CD14-positive monocyte (primary cell): ENCODE measurements around the gene CAMKK1. TPM values are rescaled to one million over a fixed set of nuclear protein-coding genes. Genes with fewer than 3 reads are reported as not detected.
A peak's percentile ranks its signal among the peaks of the same experiment; 100 is the strongest.

Experiments used
- DNase-seq, 3 donors: peaks; one replicate each; pipeline ENCODE4 v3.0.0-alpha.2; 2011 to 2022
- H2AFZ ChIP-seq: 2 replicates; pipeline ENCODE4 v1.6.0; 2012; ENCODE audit warnings: mild to moderate bottlenecking, low read depth, low read length, inconsistent platforms; ENCODE audit not compliant: insufficient read depth, poor library complexity, severe bottlenecking
- H3K27ac ChIP-seq, 2 donors: 1 replicate in 1 of 2; 2 replicates in 1 of 2; pipeline ENCODE4 v1.5.1; 2012 to 2013; ENCODE audit warnings: low read length in 2 of 2, control low read depth in 1 of 2, inconsistent platforms in 1 of 2, low read depth in 1 of 2, mild to moderate bottlenecking in 1 of 2
- H3K27me3 ChIP-seq, 2 donors: one replicate each; pipeline versions ENCODE4 v1.6.0 to v1.6.1; 2011 to 2013; ENCODE audit warnings: low read length in 2 of 2; ENCODE audit not compliant: control insufficient read depth in 2 of 2, insufficient read depth in 2 of 2
- H3K36me3 ChIP-seq, 2 donors: replicated peaks in 1 of 2; 1 replicate in 1 of 2; 2 replicates in 1 of 2; pipeline versions ENCODE4 v1.5.1 to v1.6.1; 2012 to 2013; ENCODE audit warnings: low read length in 2 of 2, control low read depth in 1 of 2, inconsistent platforms in 1 of 2, mild to moderate bottlenecking in 1 of 2; ENCODE audit not compliant: insufficient read depth in 2 of 2, control insufficient read depth in 1 of 2
- H3K4me1 ChIP-seq, 2 donors: 1 replicate in 1 of 2; 2 replicates in 1 of 2; pipeline versions ENCODE4 v1.5.1 to v1.6.1; 2012 to 2013; ENCODE audit warnings: low read length in 2 of 2, control low read depth in 1 of 2, inconsistent platforms in 1 of 2, mild to moderate bottlenecking in 1 of 2, moderate library complexity in 1 of 2; ENCODE audit not compliant: insufficient read depth in 2 of 2, control insufficient read depth in 1 of 2
- H3K4me2 ChIP-seq: replicated peaks from 2 replicates; pipeline ENCODE3; 2012; ENCODE audit warnings: low read length, moderate library complexity, mild to moderate bottlenecking; ENCODE audit not compliant: poor library complexity, severe bottlenecking; ENCODE audit errors: extremely low read depth
- H3K4me3 ChIP-seq, 3 experiments: fragments of 200-600 bp in 1 of 3; sonication (generic) in 1 of 3; replicated peaks in 1 of 3; 1 replicate in 2 of 3; 2 replicates in 1 of 3; pipeline ENCODE4 v1.5.1; 2011 to 2013; ENCODE audit warnings: low read length in 3 of 3, mild to moderate bottlenecking in 3 of 3, control low read depth in 2 of 3, low read depth in 2 of 3, inconsistent platforms in 1 of 3, moderate library complexity in 1 of 3
- H3K79me2 ChIP-seq: 2 replicates; pipeline ENCODE4 v1.6.0; 2012; ENCODE audit warnings: mild to moderate bottlenecking, control low read depth, inconsistent platforms, low read length, moderate library complexity; ENCODE audit not compliant: insufficient read depth
- H3K9ac ChIP-seq: 2 replicates; pipeline ENCODE4 v1.6.0; 2017; ENCODE audit warnings: low read length, mild to moderate bottlenecking; ENCODE audit not compliant: insufficient read depth, poor library complexity, severe bottlenecking
- H3K9me3 ChIP-seq, 2 donors: replicated peaks in 1 of 2; 1 replicate in 1 of 2; 2 replicates in 1 of 2; pipeline versions ENCODE4 v1.5.1 to v1.6.1; 2012 to 2013; ENCODE audit warnings: low read length in 2 of 2, control low read depth in 1 of 2; ENCODE audit not compliant: control insufficient read depth in 1 of 2, insufficient read depth in 1 of 2
- H4K20me1 ChIP-seq: 2 replicates; pipeline ENCODE4 v1.6.0; 2012; ENCODE audit warnings: mild to moderate bottlenecking, low read length, control low read depth, moderate library complexity; ENCODE audit not compliant: insufficient read depth
- H3K27ac Mint-ChIP-seq, 7 donors: one replicate each; pipeline ENCODE4 v1.8.0; 2020; ENCODE audit warnings: mild to moderate bottlenecking in 7 of 7, mixed read lengths in 7 of 7, moderate library complexity in 6 of 7, inconsistent platforms in 2 of 7
- H3K27me3 Mint-ChIP-seq, 3 donors: one replicate each; pipeline ENCODE4 v1.8.0; 2021 to 2022; ENCODE audit warnings: low read depth in 3 of 3, mild to moderate bottlenecking in 3 of 3, mixed read lengths in 3 of 3, moderate library complexity in 3 of 3, inconsistent platforms in 1 of 3
- H3K36me3 Mint-ChIP-seq, 2 donors: one replicate each; pipeline ENCODE4 v1.8.0; 2020; ENCODE audit warnings: mixed read lengths in 2 of 2, inconsistent platforms in 1 of 2, mild to moderate bottlenecking in 1 of 2
- H3K4me1 Mint-ChIP-seq: one replicate; pipeline ENCODE4 v1.8.0; 2020; ENCODE audit warnings: mild to moderate bottlenecking, mixed read lengths
- H3K4me3 Mint-ChIP-seq, 2 donors: one replicate each; pipeline ENCODE4 v1.8.0; 2020; ENCODE audit warnings: mild to moderate bottlenecking in 2 of 2, mixed read lengths in 2 of 2, moderate library complexity in 1 of 2
- H3K9me3 Mint-ChIP-seq, 7 donors: one replicate each; pipeline ENCODE4 v1.8.0; 2020 to 2022; ENCODE audit warnings: mixed read lengths in 7 of 7, mild to moderate bottlenecking in 6 of 7, moderate library complexity in 6 of 7, inconsistent platforms in 2 of 7
- WGBS: methylation state at CpG from one replicate; pipeline ENCODE4 v1.1.5; 2013; ENCODE audit warnings: missing lambda C conversion rate; ENCODE audit not compliant: insufficient coverage; 5-methylcytosine and 5-hydroxymethylcytosine counted together
- intact Hi-C, 2 donors: fragments of 100-400 bp; cut with micrococcal nuclease; formaldehyde crosslinking; loops; one replicate each; pipeline versions ENCODE4 v1.15.0 to v1.15.1; 2023
- polyA plus RNA-seq, 3 donors: library from polyadenylated mRNA; depleted of rRNA in 1 of 3; unstranded in 2 of 3; stranded (reverse) in 1 of 3; fragments of 300-500 nt in 2 of 3; fragments of >200 nt in 1 of 3; fragmentation: Illumina TruSeq in 2 of 3; gene quantifications; 1 replicate in 2 of 3; 2 replicates in 1 of 3; pipeline ENCODE4 v1.2.3, GENCODE V29; 2012 to 2021
- TF ChIP-seq, protein P1 (sequence below): fragments of 200-600 bp; IDR thresholded peaks from one replicate; pipeline ENCODE4 v1.8.0; 2022; ENCODE audit warnings: antibody characterized with exemption, mild to moderate bottlenecking

CAMKK1 gene
- polyA plus RNA-seq, 3 donors: 0.74 to 24.1 (median 1.5) TPM

DNA sequence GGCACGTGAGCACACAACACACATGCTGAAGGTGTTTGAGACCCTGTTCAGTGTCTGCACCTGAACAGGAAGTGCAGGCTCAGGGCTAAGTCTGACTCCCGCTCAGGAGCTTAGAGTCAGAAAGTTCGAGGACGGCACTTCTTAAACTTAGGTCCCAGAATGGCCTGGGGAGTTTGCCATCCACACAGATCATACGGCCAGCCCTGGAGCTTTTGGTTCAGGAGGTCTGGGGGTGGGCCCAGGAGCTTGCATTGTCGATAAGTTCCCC, 4.0 kb upstream of the CAMKK1 start:
- Histone ChIP-seq H3K4me1 (peaks cover 32 to 43% of the 10 kb centered on the region in 2 donors), H4K20me1 (no peaks in the 10 kb centered on the region), H3K27ac (no peak overlapping the region), H3K36me3 (peaks cover 35 to 57% of the 10 kb centered on the region in 2 donors), H3K4me3 (no peak overlapping the region), H3K9me3 (no peaks in the 10 kb centered on the region), H3K9ac (no peak overlapping the region), H3K4me2 (no peak overlapping the region), H3K79me2 (no peaks in the 10 kb centered on the region), H2AFZ (no peak overlapping the region), H3K27me3 (no peaks in the 10 kb centered on the region)
- Mint-ChIP-seq H3K4me1 (peaks cover 29% of the 10 kb centered on the region), H3K27me3 (peaks cover 1 to 3% (median 2%) of the 10 kb centered on the region in 3 donors), H3K27ac (no peak overlapping the region), H3K4me3 (no peak overlapping the region), H3K36me3 (peaks cover 33 to 60% of the 10 kb centered on the region in 2 donors), H3K9me3 (no peaks in the 10 kb centered on the region)
- TF ChIP-seq, protein P1, sequence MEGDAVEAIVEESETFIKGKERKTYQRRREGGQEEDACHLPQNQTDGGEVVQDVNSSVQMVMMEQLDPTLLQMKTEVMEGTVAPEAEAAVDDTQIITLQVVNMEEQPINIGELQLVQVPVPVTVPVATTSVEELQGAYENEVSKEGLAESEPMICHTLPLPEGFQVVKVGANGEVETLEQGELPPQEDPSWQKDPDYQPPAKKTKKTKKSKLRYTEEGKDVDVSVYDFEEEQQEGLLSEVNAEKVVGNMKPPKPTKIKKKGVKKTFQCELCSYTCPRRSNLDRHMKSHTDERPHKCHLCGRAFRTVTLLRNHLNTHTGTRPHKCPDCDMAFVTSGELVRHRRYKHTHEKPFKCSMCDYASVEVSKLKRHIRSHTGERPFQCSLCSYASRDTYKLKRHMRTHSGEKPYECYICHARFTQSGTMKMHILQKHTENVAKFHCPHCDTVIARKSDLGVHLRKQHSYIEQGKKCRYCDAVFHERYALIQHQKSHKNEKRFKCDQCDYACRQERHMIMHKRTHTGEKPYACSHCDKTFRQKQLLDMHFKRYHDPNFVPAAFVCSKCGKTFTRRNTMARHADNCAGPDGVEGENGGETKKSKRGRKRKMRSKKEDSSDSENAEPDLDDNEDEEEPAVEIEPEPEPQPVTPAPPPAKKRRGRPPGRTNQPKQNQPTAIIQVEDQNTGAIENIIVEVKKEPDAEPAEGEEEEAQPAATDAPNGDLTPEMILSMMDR: no peak
- WGBS: 97% methylated on average over 6 of the region's 6 CpGs
- DNase-seq: no peak
- intact Hi-C loops: no loop called here

DNA sequence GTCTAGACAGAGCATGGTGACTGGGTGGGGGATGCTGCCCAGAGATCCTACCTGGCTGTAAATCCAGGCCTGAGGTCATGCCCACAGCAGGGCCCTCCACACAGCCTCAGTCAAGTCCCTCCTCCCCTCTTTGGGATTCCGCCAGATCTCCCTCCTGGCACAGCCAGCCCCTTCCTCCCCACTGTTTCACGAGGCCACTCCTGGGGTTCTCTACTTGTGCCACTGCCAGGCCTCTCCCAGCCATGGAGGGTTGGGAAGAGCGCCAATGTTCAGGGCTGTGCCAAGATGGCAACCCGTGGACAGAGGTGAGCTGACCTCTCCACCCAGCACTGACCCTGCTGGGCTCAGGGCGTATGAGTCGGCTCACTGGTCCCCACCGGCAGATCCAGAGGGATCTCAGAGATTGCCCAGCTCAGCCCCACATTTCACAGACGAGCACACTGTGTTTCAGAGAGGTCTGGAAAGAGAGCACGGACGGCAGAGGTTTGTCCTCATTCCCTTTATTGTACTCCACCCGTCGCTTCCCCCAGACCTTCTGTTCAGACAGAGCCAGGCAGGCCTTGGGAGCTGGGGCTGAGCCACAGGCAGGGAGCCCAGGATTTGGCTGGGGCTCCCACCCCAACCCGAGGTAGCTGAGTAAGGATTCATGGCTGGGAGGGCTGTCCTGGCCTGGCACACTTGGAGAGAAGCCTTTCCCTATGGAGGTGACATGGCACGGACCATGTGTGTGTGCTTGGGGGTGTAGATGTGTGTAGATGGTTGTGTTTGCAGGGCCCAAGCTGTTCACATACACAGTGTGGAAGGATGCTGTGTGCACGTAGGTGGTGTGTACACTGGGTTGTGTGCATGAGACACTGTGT, 3.5 kb upstream of the CAMKK1 start:
- H3K27ac ChIP-seq: no peak overlapping the region
- Mint-ChIP-seq H3K36me3 (peaks cover 33 to 54% of the 10 kb centered on the region in 2 donors), H3K4me3 (no peak overlapping the region), H3K27ac (peak overlapping the region in 2 of 7 donors; percentile 6 to 57), H3K27me3 (peaks cover 5 to 7% (median 6%) of the 10 kb centered on the region in 3 donors), H3K9me3 (no peaks in the 10 kb centered on the region), H3K4me1 (peaks cover 35% of the 10 kb centered on the region)
- intact Hi-C loops: no loop called here
- H3K36me3 ChIP-seq: peaks cover 30 to 51% of the 10 kb centered on the region in 2 donors
- TF ChIP-seq, protein P1: no peak
- no peak for DNase-seq
- no peak overlapping the region for H3K9ac ChIP-seq
- H3K4me3 ChIP-seq: no peak overlapping the region
- H3K9me3 ChIP-seq: no peaks in the 10 kb centered on the region
- H3K4me1 ChIP-seq: peaks cover 38 to 48% of the 10 kb centered on the region in 2 donors
- no peaks in the 10 kb centered on the region for H3K27me3 ChIP-seq
- no peaks in the 10 kb centered on the region for H4K20me1 ChIP-seq
- H3K79me2 ChIP-seq: no peaks in the 10 kb centered on the region
- H3K4me2 ChIP-seq: no peak overlapping the region
- WGBS: 83% methylated on average over 7 of the region's 15 CpGs
- no peak overlapping the region for H2AFZ ChIP-seq
